H1 (cell line): ENCODE measurements around the gene TRIM64.
"Not testable (repeated sequence)": the region's sequence is repeated elsewhere in the genome, so short reads cannot be mapped to it uniquely, and the experiment has no call there.

Source experiments
- CBX8 ChIP-seq: fragments of 300-800, 300-1000 bp; sonication (generic); IDR thresholded peaks from 2 replicates; pipeline ENCODE4 v1.7.1; 2016; ENCODE audit warnings: low read depth, low read length, borderline replicate concordance
- CEBPB ChIP-seq: IDR thresholded peaks from 2 replicates; pipeline ENCODE4 v1.6.1; 2012; ENCODE audit warnings: low read depth, low read length
- CTCF ChIP-seq, 3 experiments: IDR thresholded peaks; 1 replicate in 2 of 3; 2 replicates in 1 of 3; pipeline versions ENCODE4 v1.5.1 to v1.6.1; 2011; ENCODE audit warnings: low read length in 3 of 3, mild to moderate bottlenecking in 3 of 3, inconsistent platforms in 2 of 3, low read depth in 1 of 3, moderate library complexity in 1 of 3; ENCODE audit not compliant: insufficient read depth in 1 of 3; ENCODE audit errors: control extremely low read depth in 1 of 3
- JUN ChIP-seq: IDR thresholded peaks from 2 replicates; pipeline ENCODE4 v1.6.1; 2011; ENCODE audit warnings: low read depth, mild to moderate bottlenecking, improper control_type of control experiment, low read length
- MAFK ChIP-seq: IDR thresholded peaks from 2 replicates; pipeline ENCODE4 v1.6.1; 2012; ENCODE audit warnings: low read depth, mild to moderate bottlenecking, improper control_type of control experiment, low read length
- NANOG ChIP-seq: IDR thresholded peaks from 2 replicates; pipeline ENCODE4 v1.6.1; 2011; ENCODE audit warnings: low read length, low read depth, mild to moderate bottlenecking, inconsistent platforms; ENCODE audit not compliant: insufficient read depth, poor library complexity, severe bottlenecking
- NRF1 ChIP-seq: IDR thresholded peaks from 2 replicates; pipeline ENCODE4 v1.6.1; 2011; ENCODE audit warnings: mild to moderate bottlenecking, low read depth, low read length, improper control_type of control experiment
- POLR2A ChIP-seq, 2 experiments: IDR thresholded peaks; 1 replicate in 1 of 2; 2 replicates in 1 of 2; pipeline ENCODE4 v1.6.1; 2011; ENCODE audit warnings: low read depth in 2 of 2, low read length in 2 of 2, mild to moderate bottlenecking in 2 of 2; ENCODE audit errors: control extremely low read depth in 1 of 2
- POLR2AphosphoS5 ChIP-seq: IDR thresholded peaks from 2 replicates; pipeline ENCODE4 v1.6.1; 2011; ENCODE audit warnings: low read depth, low read length
- SIN3A ChIP-seq, 2 experiments: IDR thresholded peaks in 1 of 2; conservative IDR thresholded peaks in 1 of 2; 2 replicates each; pipeline ENCODE4 v1.6.1; 2011 to 2012; ENCODE audit warnings: low read length in 2 of 2, improper control_type of control experiment in 1 of 2, low read depth in 1 of 2, mild to moderate bottlenecking in 1 of 2
- SIX5 ChIP-seq: IDR thresholded peaks from 2 replicates; pipeline ENCODE4 v1.6.1; 2011; ENCODE audit warnings: mild to moderate bottlenecking, low read depth, low read length
- SP4 ChIP-seq: IDR thresholded peaks from 2 replicates; pipeline ENCODE4 v1.6.1; 2012; ENCODE audit warnings: low read length, inconsistent platforms
- ZNF274 ChIP-seq: IDR thresholded peaks from 2 replicates; pipeline ENCODE4 v1.7.0; 2012; ENCODE audit warnings: low read length, borderline replicate concordance; ENCODE audit errors: extremely low read depth
- TF ChIP-seq, protein P1 (sequence below): IDR thresholded peaks from 2 replicates; pipeline ENCODE4 v1.6.1; 2011; ENCODE audit warnings: low read depth, mild to moderate bottlenecking, low read length; ENCODE audit not compliant: insufficient read depth

DNA sequence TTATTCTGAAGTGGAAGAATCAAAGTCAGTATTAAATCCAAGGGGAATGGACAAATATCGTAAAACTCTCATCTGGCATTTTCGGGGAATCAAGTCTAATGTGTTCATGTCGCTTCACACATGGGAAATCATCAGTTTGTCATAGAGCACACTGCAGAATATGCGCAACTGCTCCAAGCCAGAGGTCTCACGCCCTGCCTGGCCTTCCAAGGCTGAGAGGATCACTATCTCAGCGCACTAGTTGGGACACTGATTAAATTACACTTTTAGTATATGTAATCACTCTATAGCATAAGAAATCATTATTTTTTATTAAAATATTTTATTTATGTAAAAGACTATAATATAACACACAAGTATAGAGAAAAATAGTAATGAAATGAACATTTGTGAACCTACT, 5.0 kb upstream of the TRIM64 start:
- TF ChIP-seq POLR2A (IDR thresholded peaks at IDR 0.05; ENCODE audit: control extremely low read depth in 1 of 2, low read depth in 2 of 2, low read length in 2 of 2); CTCF (IDR thresholded peaks at IDR 0.05; ENCODE audit: control extremely low read depth in 1 of 3, insufficient read depth in 1 of 3, low read depth in 1 of 3, low read length in 3 of 3); CEBPB; MAFK; SIX5; SIN3A (conservative IDR thresholded peaks at IDR 0.05 in 1 of 2, IDR thresholded peaks at IDR 0.05 in 1 of 2; ENCODE audit: low read depth in 1 of 2, low read length in 2 of 2); POLR2AphosphoS5; NANOG; JUN; SP4; ZNF274; CBX8; NRF1: not testable (repeated sequence)
- TF ChIP-seq, protein P1, sequence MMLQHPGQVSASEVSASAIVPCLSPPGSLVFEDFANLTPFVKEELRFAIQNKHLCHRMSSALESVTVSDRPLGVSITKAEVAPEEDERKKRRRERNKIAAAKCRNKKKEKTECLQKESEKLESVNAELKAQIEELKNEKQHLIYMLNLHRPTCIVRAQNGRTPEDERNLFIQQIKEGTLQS = not testable (repeated sequence)
